Dermis microvascular lymphatic vessel endothelial cell (primary cell): ENCODE results near the gene SLC23A3. TPM values are rescaled to one million over a fixed set of nuclear protein-coding genes. Genes with fewer than 3 reads are reported as not detected.

ENCODE experiments used
- DNase-seq, 2 donors: peaks; one replicate each; pipeline versions ENCODE4 v3.0.0 to v3.0.0-alpha.2; 2010; ENCODE audit warnings: low read depth in 2 of 2
- total RNA-seq: library from RNA; depleted of rRNA; stranded (reverse); fragments of >200 nt; gene quantifications from 2 replicates; pipeline ENCODE4 v1.2.1, GENCODE V29; 2014

Gene SLC23A3
- total RNA-seq, 1 donor from 2014 or later, result 0.64 TPM

DNA sequence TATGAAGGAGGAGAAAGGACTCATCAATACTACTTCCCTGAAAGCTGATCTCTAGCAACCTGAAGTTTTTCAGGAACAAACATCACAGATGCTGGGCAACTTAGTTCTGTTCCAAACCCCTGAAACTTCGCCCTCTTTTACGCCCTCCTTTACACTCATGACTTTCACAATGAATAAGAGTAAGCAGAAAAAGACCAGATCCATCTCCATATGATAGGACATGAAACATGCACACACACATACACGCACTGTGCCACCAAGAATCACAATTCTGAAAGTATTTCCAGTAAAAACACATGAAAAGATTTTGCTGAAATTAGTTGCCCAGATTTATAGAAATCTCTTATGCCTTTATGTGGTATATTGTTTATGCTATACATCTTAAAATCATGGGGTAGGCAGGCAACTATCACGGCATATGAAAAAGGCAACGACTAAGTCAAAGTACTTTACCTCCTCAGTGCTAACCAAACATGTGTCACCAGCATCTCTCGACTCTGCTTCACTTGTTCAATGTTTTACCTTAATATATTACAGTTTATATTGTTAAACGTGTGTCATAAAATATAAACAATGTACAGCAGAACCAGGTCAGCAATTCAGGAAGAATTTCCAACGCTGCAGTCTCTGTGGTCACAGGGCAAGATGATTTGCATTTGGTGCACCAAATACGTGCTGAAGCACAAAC lies 57.0 kb downstream of the SLC23A3 start:
- no peak for DNase-seq

DNA sequence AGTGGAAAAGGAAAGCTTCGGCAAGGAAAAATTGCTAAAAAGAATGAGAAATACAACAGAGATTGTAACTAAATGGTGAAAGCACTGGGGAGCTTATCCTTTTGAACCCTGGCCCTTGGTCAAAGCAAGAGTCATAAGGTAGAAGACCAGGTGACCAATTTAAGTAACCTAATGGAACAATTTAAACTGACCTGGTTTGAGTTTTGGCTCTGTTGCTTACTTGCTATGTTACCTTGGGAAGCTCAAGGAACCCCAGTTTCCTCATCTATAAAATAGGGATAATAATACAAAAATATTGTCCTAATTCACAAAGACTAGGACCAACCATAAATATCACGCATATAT lies 57.8 kb downstream of the SLC23A3 start:
- DNase-seq, result no peak

Other genes starting within 250 kb of the SLC23A3 start
- gene CDK5R2, start 210.4 kb downstream of the SLC23A3 start, total RNA-seq, result not detected in 2 replicates
- gene FEV, start 184.8 kb downstream of the SLC23A3 start, total RNA-seq, result not detected in 2 replicates
- not detected in 2 replicates for gene CRYBA2, start 176.6 kb downstream of the SLC23A3 start, total RNA-seq
- gene CFAP65, start 128.5 kb downstream of the SLC23A3 start, total RNA-seq, result not detected in 2 replicates
- gene IHH, start 109.1 kb downstream of the SLC23A3 start, total RNA-seq, result under 0.01 TPM in 2 replicates
- 13.7 and 16.3 TPM in 2 replicates for gene NHEJ1, start 9.2 kb downstream of the SLC23A3 start, total RNA-seq
- gene CNPPD1, start 6.9 kb upstream of the SLC23A3 start, total RNA-seq, result 16.7 and 29.0 TPM in 2 replicates
- 49.0 and 65.2 TPM in 2 replicates for gene RETREG2, start 8.2 kb upstream of the SLC23A3 start, total RNA-seq
- 20.0 and 22.1 TPM in 2 replicates for gene ZFAND2B, start 36.8 kb upstream of the SLC23A3 start, total RNA-seq
- 21.4 and 27.3 TPM in 2 replicates for gene ABCB6, start 48.9 kb upstream of the SLC23A3 start, total RNA-seq
- gene ATG9A, start 59.6 kb upstream of the SLC23A3 start, total RNA-seq, result 34.5 and 60.4 TPM in 2 replicates
- gene ANKZF1, start 59.8 kb upstream of the SLC23A3 start, total RNA-seq, result 15.8 and 19.2 TPM in 2 replicates
- gene GLB1L, start 75.4 kb upstream of the SLC23A3 start, total RNA-seq, result 4.7 and 5.6 TPM in 2 replicates
- gene STK16, start 75.5 kb upstream of the SLC23A3 start, total RNA-seq, result 14.5 and 16.3 TPM in 2 replicates
- gene TUBA4B, start 83.2 kb upstream of the SLC23A3 start, total RNA-seq, result not detected in 2 replicates
- gene TUBA4A, start 83.9 kb upstream of the SLC23A3 start, total RNA-seq, result 12.1 and 14.4 TPM in 2 replicates
- 15.4 and 30.0 TPM in 2 replicates for gene DNAJB2, start 109.3 kb upstream of the SLC23A3 start, total RNA-seq
- not detected in 2 replicates for gene PTPRN, start 139.4 kb upstream of the SLC23A3 start, total RNA-seq
- not detected in 2 replicates for gene RESP18, start 162.7 kb upstream of the SLC23A3 start, total RNA-seq
- 53.1 and 69.5 TPM in 2 replicates for gene DNPEP, start 217.9 kb upstream of the SLC23A3 start, total RNA-seq
- gene DES, start 248.3 kb upstream of the SLC23A3 start, total RNA-seq, result not detected in 2 replicates